22Rv1 (cell line): ENCODE data around the gene DPH7.

Experiments
- H3K27ac ChIP-seq: fragments of 450-650 bp; 2 replicates; pipeline ENCODE4 v1.5.1; 2017
- CTCF ChIP-seq: fragments of 450-650 bp; IDR thresholded peaks from 2 replicates; pipeline ENCODE4 v1.5.1; 2017; ENCODE audit warnings: mild to moderate bottlenecking
- ZFX ChIP-seq: fragments of 450-650 bp; IDR thresholded peaks from 2 replicates; pipeline ENCODE4 v1.6.1; 2017; ENCODE audit warnings: antibody characterized with exemption, borderline replicate concordance

DPH7 gene

GRCh38 chr9:137556069-137556838 lies 22.5 kb downstream of the DPH7 start:
- H3K27ac ChIP-seq: peak overlapping the region; percentile 93
- TF ChIP-seq CTCF (no peak), ZFX (no peak)

- H3K27ac ChIP-seq: peak overlapping the region; percentile 93
- TF ChIP-seq ZFX: no peak
- TF ChIP-seq CTCF: no peak
Measured at GRCh38 chr9:137555179-137555578, 23.5 kb downstream of the DPH7 start.

- TF ChIP-seq CTCF (no peak), ZFX (no peak)
- peak overlapping the region; percentile 93 for H3K27ac ChIP-seq
Measured at GRCh38 chr9:137554349-137554748, 24.4 kb downstream of the DPH7 start.

- H3K27ac ChIP-seq: peak overlapping the region; percentile 93
Measured at GRCh38 chr9:137553654-137554053, 25.1 kb downstream of the DPH7 start.

GRCh38 chr9:137552022-137552768 lies 26.5 kb downstream of the DPH7 start:
- TF ChIP-seq ZFX: no peak
- no peak for TF ChIP-seq CTCF
- peak overlapping the region; percentile 93 for H3K27ac ChIP-seq

- TF ChIP-seq CTCF (peak; percentile 49), ZFX (no peak)
Measured at GRCh38 chr9:137551264-137552021, 27.3 kb downstream of the DPH7 start, which contains the start of gene MRPL41. TSS of gene MRPL41 (plus strand) at chr9:137551879. CDS start at chr9:137552082, 203 bp downstream.

GRCh38 chr9:137550958-137551263 lies 27.8 kb downstream of the DPH7 start:
- H3K27ac ChIP-seq: peak overlapping the region; percentile 93

More at GRCh38 chr9:137551264-137552021, 27.3 kb downstream of the DPH7 start, which contains the start of gene MRPL41:
- H3K27ac ChIP-seq: peak within 1 kb of the TSS; percentile 93

- TF ChIP-seq CTCF (no peak), ZFX (no peak)
- peak within 1 kb of the TSS; percentile 96 for H3K27ac ChIP-seq
Measured at GRCh38 chr9:137550231-137550621, 28.5 kb downstream of the DPH7 start, which contains the start of gene PNPLA7. TSS of gene PNPLA7 (minus strand) at chr9:137550402. CDS start at chr9:137550197, 205 bp downstream.
